Lower leg skin (tissue), 4 donors: Measurements from ENCODE around the gene SPOCK1. TPM values are rescaled to one million over a fixed set of nuclear protein-coding genes. Genes with fewer than 3 reads are reported as not detected.

Experiments used
- DNase-seq, 2 donors: peaks; one replicate each; pipeline ENCODE4 v3.0.0-alpha.2; 2019; ENCODE audit warnings: low spot score in 2 of 2
- H3K4me3 ChIP-seq: fragments of 200-600 bp; sonication (generic); 2 replicates; pipeline ENCODE4 v1.5.1; 2017; ENCODE audit warnings: mild to moderate bottlenecking, low read depth; ENCODE audit not compliant: poor library complexity, severe bottlenecking
- CTCF ChIP-seq, 3 donors: fragments of 450-650 bp; IDR thresholded peaks; one replicate each; pipeline ENCODE4 v1.5.1; 2016; ENCODE audit warnings: antibody characterized with exemption in 3 of 3, mild to moderate bottlenecking in 3 of 3, moderate library complexity in 2 of 3
- POLR2A ChIP-seq, 2 donors: fragments of 450-650 bp; IDR thresholded peaks; one replicate each; pipeline ENCODE4 v1.6.1; 2016 to 2017; ENCODE audit warnings: antibody characterized with exemption in 2 of 2, mild to moderate bottlenecking in 1 of 2, moderate library complexity in 1 of 2
- WGBS, 2 donors: methylation state at CpG; one replicate each; pipeline ENCODE4 v1.1.5; 2018; 5-methylcytosine and 5-hydroxymethylcytosine counted together
- intact Hi-C: fragments of 100-400 bp; cut with DNase I; formaldehyde crosslinking; loops from one replicate; pipeline ENCODE4 v1.15.0; 2023; ENCODE audit warnings: low total_unique reads
- total RNA-seq, 4 donors: library from RNA; depleted of rRNA; stranded (reverse); fragments of >200 nt; gene quantifications; one replicate each; pipeline ENCODE4 v1.1.0, GENCODE V29; 2016

SPOCK1 gene
- total RNA-seq, 4 donors from 2014 or later, result 7.9 to 21.5 (median 11.7) TPM

DNA sequence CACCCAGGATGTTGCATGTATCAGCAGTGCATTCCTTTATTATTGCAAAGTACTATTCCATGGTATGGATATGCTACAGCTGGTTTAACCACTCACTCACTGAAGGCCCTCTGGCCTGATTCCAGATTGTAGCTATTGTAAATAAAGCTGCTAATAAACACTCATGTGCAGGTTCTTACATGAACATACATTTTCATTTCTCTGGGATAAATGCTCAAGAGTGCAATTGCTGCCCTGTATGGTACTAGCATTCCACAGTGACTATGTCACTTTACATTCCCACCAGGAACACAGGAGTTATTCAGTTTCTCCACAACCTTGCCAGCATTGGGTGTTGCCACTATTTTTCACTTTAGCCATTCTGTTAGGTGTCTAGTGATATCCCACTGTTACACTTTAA lies 267.6 kb downstream of the SPOCK1 start:
- no peak overlapping the region for H3K4me3 ChIP-seq
- TF ChIP-seq POLR2A (IDR thresholded peaks at IDR 0.05) (no peak), CTCF (IDR thresholded peaks at IDR 0.05) (no peak)
- intact Hi-C loops, result no loop called here
- DNase-seq, result no peak

DNA sequence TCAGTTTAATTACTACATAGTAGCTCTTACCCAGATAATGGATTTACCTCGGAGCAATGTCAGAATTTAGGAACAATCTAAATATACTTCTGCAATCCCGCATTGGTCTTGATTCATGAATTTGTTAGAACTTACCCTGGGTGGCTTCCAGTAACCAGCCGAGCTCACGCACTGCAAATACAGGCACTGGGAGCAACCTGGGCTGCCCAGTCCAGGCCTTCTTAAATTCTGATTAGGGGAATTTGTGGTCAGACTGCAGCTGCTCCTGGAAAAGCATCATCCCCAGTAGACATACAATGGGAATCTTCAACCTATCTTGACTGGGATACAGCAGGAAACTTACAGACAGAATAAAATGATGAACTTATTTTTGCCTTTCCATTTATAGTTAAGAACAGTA lies 270.3 kb downstream of the SPOCK1 start:
- DNase-seq, result no peak
- intact Hi-C loops, result no loop called here
- 73 to 75% methylated on average over 4 of the region's 4 CpGs for WGBS, 2 donors
- no peak overlapping the region for H3K4me3 ChIP-seq
- no peak for TF ChIP-seq CTCF (IDR thresholded peaks at IDR 0.05)
- no peak for TF ChIP-seq POLR2A (IDR thresholded peaks at IDR 0.05)

DNA sequence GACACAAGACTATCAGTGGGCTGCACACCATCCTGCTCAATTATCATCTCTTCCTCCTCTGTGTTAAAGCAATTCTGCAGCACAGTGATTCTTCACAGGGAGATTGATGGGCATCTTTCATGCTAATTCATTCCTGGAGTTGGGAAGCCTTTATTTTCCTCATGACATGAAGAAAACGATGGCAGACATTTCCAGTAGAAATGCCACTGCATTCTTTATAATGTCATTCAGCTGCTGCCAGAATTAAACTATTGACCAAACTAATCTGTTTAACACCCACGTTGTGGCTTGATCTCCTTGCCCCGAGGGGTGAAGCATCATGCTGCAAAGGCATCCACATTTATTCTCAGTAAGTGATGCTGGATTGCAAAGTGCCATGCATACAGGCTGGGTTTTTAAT lies 273.0 kb downstream of the SPOCK1 start:
- no peak overlapping the region for H3K4me3 ChIP-seq
- DNase-seq, result no peak
- TF ChIP-seq CTCF (IDR thresholded peaks at IDR 0.05) (no peak), POLR2A (IDR thresholded peaks at IDR 0.05) (no peak)
- 40 to 47% methylated on average over 3 of the region's 3 CpGs for WGBS, 2 donors
- intact Hi-C loops, result no loop called here

- peak in 1 of 2 donors; percentile 47 for DNase-seq
- intact Hi-C loops, result no loop called here
- no peak overlapping the region for H3K4me3 ChIP-seq
- WGBS, 2 donors, result 68 to 69% methylated on average over 4 of the region's 4 CpGs
- TF ChIP-seq POLR2A (IDR thresholded peaks at IDR 0.05) (no peak), CTCF (IDR thresholded peaks at IDR 0.05) (no peak)
Measured at GRCh38 chr5:137223324-137224295, 275.5 kb downstream of the SPOCK1 start.

DNA sequence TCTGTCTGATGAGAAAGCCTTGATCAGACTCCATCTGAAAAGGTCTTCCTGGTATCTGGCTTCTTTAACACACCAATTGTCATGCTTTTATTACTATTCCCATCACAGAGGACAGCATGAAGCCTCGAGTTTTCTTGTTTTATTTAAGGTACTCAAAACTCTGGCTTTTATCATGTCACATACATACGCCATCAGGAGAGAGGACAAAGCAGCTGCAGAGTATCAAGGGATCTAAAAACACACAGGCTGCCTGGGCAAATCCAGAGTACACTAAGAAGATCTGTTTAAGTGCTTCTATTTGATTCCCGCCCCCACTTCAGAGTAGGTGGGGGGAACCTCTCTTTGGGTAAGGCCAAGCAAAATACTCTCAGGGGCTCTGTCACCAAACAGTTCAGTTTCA lies 277.2 kb downstream of the SPOCK1 start:
- no peak overlapping the region for H3K4me3 ChIP-seq
- TF ChIP-seq POLR2A (IDR thresholded peaks at IDR 0.05) (no peak), CTCF (IDR thresholded peaks at IDR 0.05) (no peak)
- no peak for DNase-seq
- WGBS, 2 donors, result 72 to 75% methylated on average over 3 of the region's 3 CpGs
- intact Hi-C loops, result no loop called here
